Skeletal muscle satellite cell (primary cell): Measurements from ENCODE around the gene SLC12A3.

Experiments
- H3K27me3 ChIP-seq: 2 replicates; pipeline ENCODE4 v1.7.0; 2013; ENCODE audit warnings: low read length; ENCODE audit not compliant: control insufficient read depth, insufficient read depth
- H3K36me3 ChIP-seq: 2 replicates; pipeline ENCODE4 v1.7.0; 2013; ENCODE audit warnings: mild to moderate bottlenecking, control low read depth, low read length; ENCODE audit not compliant: insufficient read depth
- H3K4me1 ChIP-seq: 2 replicates; pipeline ENCODE4 v1.7.0; 2013; ENCODE audit warnings: low read length; ENCODE audit not compliant: control insufficient read depth, insufficient read depth
- H3K4me2 ChIP-seq: 2 replicates; pipeline ENCODE4 v1.7.0; 2013; ENCODE audit warnings: mild to moderate bottlenecking, low read length
- H3K4me3 ChIP-seq: 2 replicates; pipeline ENCODE4 v1.7.0; 2013; ENCODE audit warnings: low read length
- H3K9ac ChIP-seq: 2 replicates; pipeline ENCODE4 v1.7.0; 2013; ENCODE audit warnings: mild to moderate bottlenecking, low read depth, low read length, moderate library complexity
- H3K9me3 ChIP-seq: replicated peaks from 2 replicates; pipeline ENCODE4 v1.7.0; 2013; ENCODE audit warnings: mild to moderate bottlenecking, control low read depth, low read length

SLC12A3 gene

DNA sequence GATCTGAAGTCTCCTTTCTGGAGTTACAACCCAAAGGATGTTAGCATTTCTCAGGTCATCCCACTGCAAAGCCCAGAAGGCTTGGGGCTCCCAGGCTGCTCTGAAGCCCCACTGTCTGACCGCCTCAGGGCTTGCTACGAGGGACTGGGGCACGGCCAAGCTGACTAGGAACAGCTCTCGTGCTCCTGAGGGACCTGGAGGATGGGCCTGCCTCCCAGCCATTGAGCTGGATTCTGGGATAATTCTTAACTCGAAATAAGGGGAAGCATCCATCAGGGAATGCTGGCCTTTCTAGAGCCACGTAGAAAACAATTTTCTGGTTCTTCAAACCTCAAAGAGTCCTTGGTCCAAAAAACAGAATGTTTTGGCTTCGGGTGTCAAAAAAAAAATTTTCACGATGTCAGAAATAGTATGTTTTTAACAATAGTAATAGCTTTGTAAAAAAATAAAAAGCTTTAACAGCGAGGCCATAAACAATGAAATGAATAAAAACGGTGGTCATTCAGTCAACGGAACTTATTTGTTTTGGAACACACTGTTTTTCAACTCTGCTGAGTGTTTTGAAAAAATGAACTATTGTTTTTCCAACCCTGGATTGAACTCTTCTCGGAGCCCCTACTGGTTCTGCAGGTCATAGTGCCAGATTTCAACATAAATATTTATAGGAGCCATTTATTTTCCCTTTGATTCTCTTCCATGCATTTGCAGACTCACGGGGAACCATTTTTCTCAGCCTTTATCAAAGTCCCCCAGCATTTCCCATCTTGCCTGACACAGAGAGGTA lies 50.5 kb downstream of the SLC12A3 start:
- Histone ChIP-seq H3K4me3 (no peak overlapping the region), H3K9ac (peak overlapping the region; percentile 2), H3K27me3 (peaks cover 29% of the 10 kb centered on the region), H3K9me3 (no peaks in the 10 kb centered on the region), H3K4me2 (peak overlapping the region; percentile 58), H3K36me3 (no peaks in the 10 kb centered on the region), H3K4me1 (peaks cover 53% of the 10 kb centered on the region)

DNA sequence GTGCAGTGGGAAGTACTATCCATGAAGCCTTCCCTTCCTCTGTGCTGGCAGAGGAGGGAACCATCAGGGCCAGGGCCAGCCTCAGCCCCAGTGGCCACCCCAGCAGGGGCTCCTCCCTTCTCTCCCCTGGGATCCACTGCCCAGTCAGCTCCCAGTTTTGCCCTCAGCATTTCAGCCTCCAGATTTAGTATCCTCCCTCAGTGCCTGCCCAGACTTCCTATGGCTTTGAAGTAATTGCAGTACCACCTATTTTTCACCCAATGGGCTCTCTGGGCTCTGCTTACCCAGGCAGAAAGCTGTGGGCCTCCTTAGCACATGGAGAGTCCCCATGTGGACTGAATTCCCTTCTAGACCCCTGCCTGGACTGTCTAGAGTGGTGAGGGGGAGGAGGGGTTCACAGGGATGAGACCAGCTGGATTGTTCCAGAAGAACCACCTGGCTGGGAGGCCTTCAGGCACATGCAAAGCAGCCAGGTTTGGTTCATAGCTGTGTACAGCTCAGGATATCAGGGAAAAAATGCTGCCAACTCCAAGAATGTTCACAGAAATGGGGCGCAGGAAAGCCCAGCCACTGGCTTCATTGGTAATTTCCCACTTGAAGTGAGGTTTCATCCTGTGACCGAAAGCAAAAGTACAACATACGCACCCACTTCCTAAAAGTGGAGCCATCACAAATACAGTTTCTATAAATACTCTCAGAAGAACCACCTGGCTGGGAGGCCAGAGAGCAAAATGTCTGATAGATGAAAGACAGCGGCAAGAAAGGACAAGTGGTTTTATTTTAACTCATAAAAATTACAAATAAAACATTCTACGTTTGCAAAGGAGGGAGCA lies 51.8 kb downstream of the SLC12A3 start:
- H3K4me3 ChIP-seq, result no peak overlapping the region
- H3K36me3 ChIP-seq, result no peaks in the 10 kb centered on the region
- H3K4me1 ChIP-seq, result peaks cover 40% of the 10 kb centered on the region
- no peak overlapping the region for H3K4me2 ChIP-seq
- peaks cover 30% of the 10 kb centered on the region for H3K27me3 ChIP-seq
- H3K9me3 ChIP-seq, result no peaks in the 10 kb centered on the region
- H3K9ac ChIP-seq, result no peak overlapping the region

DNA sequence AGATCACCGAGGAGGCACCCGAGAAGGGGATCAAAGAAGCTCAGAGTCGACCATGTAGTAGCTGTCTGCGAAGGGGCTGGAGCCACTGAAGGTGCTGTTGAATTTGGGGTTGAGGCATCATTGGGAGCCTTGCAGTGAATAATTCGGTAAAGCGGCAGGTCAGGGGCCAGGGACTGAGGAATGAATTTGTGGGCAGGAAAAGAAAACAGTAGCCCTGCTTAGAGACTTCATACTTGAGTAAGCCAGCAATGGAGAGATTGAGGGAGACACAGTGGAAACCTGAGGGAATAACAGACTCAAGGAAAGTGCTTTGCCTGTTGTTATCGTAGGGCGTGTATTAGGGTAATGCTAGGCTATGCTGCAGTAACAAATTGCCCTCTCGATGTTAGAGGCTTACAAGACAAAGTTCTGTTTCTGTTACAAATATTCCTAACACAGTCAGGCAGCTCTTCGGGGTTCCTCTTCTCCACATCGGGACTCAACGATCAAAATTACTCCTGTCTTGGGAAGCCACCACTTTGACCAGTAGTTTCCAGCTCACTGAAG lies 53.5 kb downstream of the SLC12A3 start:
- H3K27me3 ChIP-seq, result peaks cover 30% of the 10 kb centered on the region
- no peaks in the 10 kb centered on the region for H3K36me3 ChIP-seq
- H3K9ac ChIP-seq, result no peak overlapping the region
- H3K4me2 ChIP-seq, result no peak overlapping the region
- no peaks in the 10 kb centered on the region for H3K9me3 ChIP-seq
- no peak overlapping the region for H3K4me3 ChIP-seq
- H3K4me1 ChIP-seq, result peaks cover 23% of the 10 kb centered on the region

DNA sequence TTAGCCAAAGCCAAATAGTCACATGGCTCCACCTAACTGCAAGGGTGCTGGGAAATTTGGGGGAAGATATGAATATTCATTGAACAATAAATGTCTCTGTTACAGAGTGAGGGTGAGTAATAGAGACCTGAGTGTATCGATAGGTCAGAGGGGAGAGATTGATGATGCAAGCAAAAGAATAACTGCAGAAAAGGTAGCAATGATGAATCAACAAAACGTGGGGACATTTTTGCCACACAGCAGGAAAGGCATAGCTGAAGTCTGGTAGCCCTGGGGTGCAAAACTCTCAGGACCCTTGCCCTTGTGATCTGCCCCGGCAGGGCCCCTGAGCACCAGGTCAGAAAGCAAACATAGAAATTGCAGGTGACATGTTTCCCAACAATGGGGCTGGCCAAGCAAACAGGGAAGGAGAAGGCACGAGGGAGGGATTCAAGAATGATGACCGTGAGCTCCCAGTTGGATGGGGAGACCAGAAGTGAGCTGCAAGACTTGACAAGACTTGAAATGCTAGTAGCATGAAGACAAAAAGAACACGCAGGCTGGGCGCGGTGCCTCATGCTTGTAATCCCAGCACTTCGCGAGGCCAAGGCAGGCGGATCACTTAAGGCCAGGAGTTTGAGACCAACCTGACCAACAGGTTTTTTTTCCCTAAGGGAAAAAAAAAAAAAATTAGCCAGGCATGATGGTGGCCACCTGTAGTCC lies 54.2 kb downstream of the SLC12A3 start:
- no peak overlapping the region for H3K4me3 ChIP-seq
- no peak overlapping the region for H3K4me2 ChIP-seq
- peaks cover 21% of the 10 kb centered on the region for H3K4me1 ChIP-seq
- no peak overlapping the region for H3K9ac ChIP-seq
- no peaks in the 10 kb centered on the region for H3K9me3 ChIP-seq
- peaks cover 30% of the 10 kb centered on the region for H3K27me3 ChIP-seq
- H3K36me3 ChIP-seq, result no peaks in the 10 kb centered on the region

DNA sequence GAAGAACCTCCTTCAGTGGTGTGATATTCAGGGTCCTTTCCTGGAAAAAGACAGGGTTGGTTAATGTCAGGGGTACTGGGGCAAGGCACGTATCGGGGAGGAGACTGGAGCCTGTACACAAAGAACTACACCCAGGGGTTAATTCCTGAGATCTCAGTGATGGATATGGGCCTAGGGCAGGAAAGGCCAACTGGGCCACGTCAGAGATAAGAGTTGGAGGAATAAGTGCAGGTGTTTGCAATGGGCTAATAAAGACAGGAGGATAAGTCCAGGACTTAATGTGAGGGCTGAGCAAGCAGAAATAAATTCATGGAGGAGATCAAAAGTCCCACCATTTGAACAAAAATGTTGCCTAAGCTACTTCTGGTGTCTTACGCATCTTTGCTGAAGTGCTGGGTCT lies 56.6 kb downstream of the SLC12A3 start:
- no peak overlapping the region for H3K9ac ChIP-seq
- H3K27me3 ChIP-seq, result peaks cover 30% of the 10 kb centered on the region
- H3K4me2 ChIP-seq, result no peak overlapping the region
- H3K4me3 ChIP-seq, result no peak overlapping the region
- H3K9me3 ChIP-seq, result no peaks in the 10 kb centered on the region
- no peaks in the 10 kb centered on the region for H3K36me3 ChIP-seq
- H3K4me1 ChIP-seq, result peaks cover 3% of the 10 kb centered on the region

DNA sequence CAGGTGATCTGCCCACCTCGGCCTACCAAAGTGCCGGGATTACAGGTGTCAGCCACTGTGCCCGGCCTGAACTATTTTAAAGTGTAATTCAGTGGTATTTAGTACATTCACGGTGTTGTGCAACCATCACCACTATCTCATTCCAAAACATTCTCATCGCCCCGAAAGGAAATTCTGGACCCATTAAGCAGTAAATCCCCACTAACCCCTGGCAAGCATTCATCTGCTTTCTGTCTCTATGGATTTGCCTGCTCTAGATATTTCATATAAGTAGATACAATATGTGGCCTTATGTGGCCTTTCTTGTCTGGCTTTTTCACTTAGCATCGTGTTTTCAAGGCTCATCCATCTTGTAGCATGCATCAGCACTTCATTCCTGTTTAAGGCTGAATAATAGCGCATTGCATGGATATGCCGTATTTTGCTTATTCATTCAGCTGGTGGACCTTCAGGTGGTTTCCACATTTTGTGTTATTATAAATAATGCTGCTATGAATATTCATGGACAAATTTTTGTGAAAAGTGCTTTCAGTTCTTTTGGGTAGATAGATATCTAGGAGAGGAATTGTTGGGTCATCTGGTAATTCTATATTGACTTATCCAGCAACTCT lies 58.6 kb downstream of the SLC12A3 start:
- H3K4me1 ChIP-seq, result no peaks in the 10 kb centered on the region
- H3K27me3 ChIP-seq, result peaks cover 13% of the 10 kb centered on the region

DNA sequence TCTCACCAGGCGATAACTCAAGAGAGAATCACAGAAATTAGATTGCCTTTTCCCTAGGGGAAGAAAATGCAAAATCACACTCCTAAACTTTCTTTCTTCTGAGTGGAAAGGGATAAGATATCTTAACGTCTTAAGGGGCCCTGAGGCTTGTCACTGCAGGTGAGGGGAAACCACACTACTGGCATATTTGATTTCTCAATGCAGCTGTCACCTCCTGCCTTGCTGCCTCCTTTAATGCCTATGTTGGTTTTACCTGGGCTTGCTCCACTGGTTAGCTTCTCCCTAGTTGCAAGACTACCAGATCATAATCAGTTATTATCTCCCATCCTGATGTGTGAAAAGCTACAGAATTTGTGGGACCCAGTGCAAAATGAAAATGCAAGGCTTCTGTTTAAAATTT lies 62.5 kb downstream of the SLC12A3 start:
- Histone ChIP-seq H3K9me3 (no peaks in the 10 kb centered on the region), H3K4me1 (peaks cover 9% of the 10 kb centered on the region), H3K4me3 (no peak overlapping the region), H3K27me3 (no peaks in the 10 kb centered on the region), H3K9ac (no peak overlapping the region), H3K4me2 (no peak overlapping the region), H3K36me3 (no peaks in the 10 kb centered on the region)

More for the DNA sequence above, 58.6 kb downstream of the SLC12A3 start:
- no peak overlapping the region for H3K4me3 ChIP-seq
- H3K36me3 ChIP-seq, result no peaks in the 10 kb centered on the region
- no peaks in the 10 kb centered on the region for H3K9me3 ChIP-seq
- H3K9ac ChIP-seq, result no peak overlapping the region
- no peak overlapping the region for H3K4me2 ChIP-seq

DNA sequence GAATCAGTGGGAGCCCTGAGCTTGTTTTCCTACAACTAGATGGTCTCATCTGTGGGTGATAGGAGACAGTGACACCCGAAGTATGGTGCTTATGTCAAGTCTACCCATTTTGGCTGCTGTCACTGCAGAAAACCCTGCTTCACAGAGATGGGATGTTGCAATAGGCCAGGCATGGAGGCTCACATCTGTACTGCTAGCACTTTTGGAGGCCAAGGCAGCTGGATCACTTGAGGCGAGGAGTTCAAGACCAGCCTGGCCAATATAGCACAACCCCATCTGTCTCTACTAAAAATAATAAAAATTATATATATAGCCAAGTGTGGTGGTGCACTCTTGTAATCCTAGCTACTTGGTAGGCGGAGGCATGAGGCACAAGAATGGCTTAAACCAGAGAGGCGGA lies 64.6 kb downstream of the SLC12A3 start:
- H3K36me3 ChIP-seq, result peaks cover 4% of the 10 kb centered on the region
- no peaks in the 10 kb centered on the region for H3K9me3 ChIP-seq
- H3K4me1 ChIP-seq, result peaks cover 9% of the 10 kb centered on the region
- no peak overlapping the region for H3K4me2 ChIP-seq
- no peaks in the 10 kb centered on the region for H3K27me3 ChIP-seq
- H3K9ac ChIP-seq, result no peak overlapping the region
- H3K4me3 ChIP-seq, result no peak overlapping the region

DNA sequence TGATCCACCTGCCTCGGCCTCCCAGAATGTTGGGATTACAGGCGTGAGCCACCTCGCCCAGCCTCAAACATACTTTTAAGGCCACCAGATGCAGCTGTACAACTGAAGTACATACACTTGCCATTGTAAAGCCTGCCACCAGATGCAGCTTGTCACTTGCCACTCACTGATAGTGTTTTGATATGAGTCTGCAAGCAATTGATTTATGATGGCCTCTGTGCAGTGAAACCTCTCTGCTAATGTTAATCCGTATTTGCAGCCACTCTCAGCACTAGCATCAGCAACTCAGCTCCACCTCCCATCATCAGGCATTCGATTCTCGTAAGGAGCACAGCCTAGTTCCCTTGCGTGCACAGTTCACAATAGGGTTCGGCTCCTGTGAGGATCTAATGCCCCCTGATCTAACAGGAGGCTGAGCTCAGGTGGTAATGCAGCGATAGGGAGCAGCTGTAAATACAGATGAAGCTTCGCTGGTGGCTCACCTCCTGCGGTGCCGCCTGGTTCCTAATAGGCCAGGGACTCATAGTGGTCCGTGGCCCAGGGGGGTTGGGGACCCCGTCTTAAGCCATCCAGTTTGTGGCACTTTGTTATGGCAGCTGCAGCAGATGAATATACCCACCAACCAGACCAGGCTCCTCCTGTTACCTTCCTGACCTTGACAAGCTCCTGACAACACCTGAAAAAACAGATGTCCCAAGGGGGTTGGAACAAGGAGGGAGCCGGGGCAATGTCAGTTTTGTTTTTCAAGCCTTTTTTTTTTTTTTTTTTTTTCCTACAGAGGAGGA lies 65.7 kb downstream of the SLC12A3 start:
- no peaks in the 10 kb centered on the region for H3K27me3 ChIP-seq
- no peak overlapping the region for H3K4me3 ChIP-seq
- H3K9ac ChIP-seq, result peak overlapping the region; percentile 98

DNA sequence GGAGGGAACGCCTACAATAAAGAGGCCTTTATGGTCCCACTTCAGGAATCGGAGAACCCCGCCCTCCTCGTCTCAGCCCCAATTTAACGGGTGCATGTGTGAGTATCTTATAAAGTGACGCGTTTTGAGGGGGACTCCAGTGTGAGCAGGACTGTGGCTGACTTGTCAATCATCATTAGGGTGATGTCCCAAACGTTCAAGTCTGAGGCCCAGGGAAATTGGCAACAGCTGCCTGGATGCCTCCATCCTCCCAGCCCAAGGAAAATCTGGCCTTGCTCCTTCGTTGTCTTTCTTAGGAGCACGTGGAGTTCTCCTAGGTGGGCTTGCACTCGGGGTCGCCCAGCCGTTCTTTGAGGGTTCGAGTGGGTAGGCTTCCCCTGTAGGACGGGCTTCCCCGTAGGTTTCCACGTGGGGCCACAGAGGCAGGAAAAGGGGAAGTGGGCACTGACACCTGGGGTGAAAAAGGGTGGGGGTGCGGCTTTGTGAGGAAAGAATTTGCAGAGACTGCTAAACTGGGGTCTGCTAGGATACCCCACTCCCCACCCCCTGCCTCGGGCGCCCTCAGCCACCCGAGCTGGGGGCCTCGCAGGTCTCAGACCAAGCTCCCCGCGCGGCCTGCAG lies 66.4 kb downstream of the SLC12A3 start:
- H3K4me2 ChIP-seq, result peak overlapping the region; percentile 86
- H3K27me3 ChIP-seq, result no peaks in the 10 kb centered on the region
- peaks cover 24% of the 10 kb centered on the region for H3K4me1 ChIP-seq
- H3K9ac ChIP-seq, result peak overlapping the region; percentile 98
- H3K9me3 ChIP-seq, result no peaks in the 10 kb centered on the region
- peak overlapping the region; percentile 64 for H3K4me3 ChIP-seq
- peaks cover 19% of the 10 kb centered on the region for H3K36me3 ChIP-seq

More for the DNA sequence above, 65.7 kb downstream of the SLC12A3 start:
- no peaks in the 10 kb centered on the region for H3K9me3 ChIP-seq
- H3K4me1 ChIP-seq, result peaks cover 17% of the 10 kb centered on the region
- H3K4me2 ChIP-seq, result no peak overlapping the region
- H3K36me3 ChIP-seq, result peaks cover 12% of the 10 kb centered on the region
